ENCODE data around the gene FAM47E.

- TF ChIP-seq POLR2A (conservative IDR thresholded peaks at IDR 0.05) (no peak), ZBED1 (IDR thresholded peaks at IDR 0.05) (no peak), FOXK1 (CRISPR knock-in tag; IDR thresholded peaks at IDR 0.05; ENCODE audit: borderline replicate concordance) (no peak), MTF1 (CRISPR knock-in tag; IDR thresholded peaks at IDR 0.05; ENCODE audit: borderline replicate concordance) (no peak), RFX5 (IDR thresholded peaks at IDR 0.05; ENCODE audit: low read depth, low read length) (no peak), JUNB (CRISPR knock-in tag; conservative IDR thresholded peaks at IDR 0.05) (no peak), HBP1 (CRISPR knock-in tag; IDR thresholded peaks at IDR 0.05) (no peak), KAT2B (IDR thresholded peaks at IDR 0.05; ENCODE audit: low read depth, low read length) (no peak), DIDO1 (tag; IDR thresholded peaks at IDR 0.05; ENCODE audit: low read depth) (no peak)
- TF ChIP-seq, protein P1, sequence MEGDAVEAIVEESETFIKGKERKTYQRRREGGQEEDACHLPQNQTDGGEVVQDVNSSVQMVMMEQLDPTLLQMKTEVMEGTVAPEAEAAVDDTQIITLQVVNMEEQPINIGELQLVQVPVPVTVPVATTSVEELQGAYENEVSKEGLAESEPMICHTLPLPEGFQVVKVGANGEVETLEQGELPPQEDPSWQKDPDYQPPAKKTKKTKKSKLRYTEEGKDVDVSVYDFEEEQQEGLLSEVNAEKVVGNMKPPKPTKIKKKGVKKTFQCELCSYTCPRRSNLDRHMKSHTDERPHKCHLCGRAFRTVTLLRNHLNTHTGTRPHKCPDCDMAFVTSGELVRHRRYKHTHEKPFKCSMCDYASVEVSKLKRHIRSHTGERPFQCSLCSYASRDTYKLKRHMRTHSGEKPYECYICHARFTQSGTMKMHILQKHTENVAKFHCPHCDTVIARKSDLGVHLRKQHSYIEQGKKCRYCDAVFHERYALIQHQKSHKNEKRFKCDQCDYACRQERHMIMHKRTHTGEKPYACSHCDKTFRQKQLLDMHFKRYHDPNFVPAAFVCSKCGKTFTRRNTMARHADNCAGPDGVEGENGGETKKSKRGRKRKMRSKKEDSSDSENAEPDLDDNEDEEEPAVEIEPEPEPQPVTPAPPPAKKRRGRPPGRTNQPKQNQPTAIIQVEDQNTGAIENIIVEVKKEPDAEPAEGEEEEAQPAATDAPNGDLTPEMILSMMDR (IDR thresholded peaks at IDR 0.05 in 2 of 3, conservative IDR thresholded peaks at IDR 0.05 in 1 of 3; ENCODE audit: insufficient read depth in 2 of 3, low read depth in 1 of 3, low read length in 3 of 3): no peak
- TF ChIP-seq, protein P2, sequence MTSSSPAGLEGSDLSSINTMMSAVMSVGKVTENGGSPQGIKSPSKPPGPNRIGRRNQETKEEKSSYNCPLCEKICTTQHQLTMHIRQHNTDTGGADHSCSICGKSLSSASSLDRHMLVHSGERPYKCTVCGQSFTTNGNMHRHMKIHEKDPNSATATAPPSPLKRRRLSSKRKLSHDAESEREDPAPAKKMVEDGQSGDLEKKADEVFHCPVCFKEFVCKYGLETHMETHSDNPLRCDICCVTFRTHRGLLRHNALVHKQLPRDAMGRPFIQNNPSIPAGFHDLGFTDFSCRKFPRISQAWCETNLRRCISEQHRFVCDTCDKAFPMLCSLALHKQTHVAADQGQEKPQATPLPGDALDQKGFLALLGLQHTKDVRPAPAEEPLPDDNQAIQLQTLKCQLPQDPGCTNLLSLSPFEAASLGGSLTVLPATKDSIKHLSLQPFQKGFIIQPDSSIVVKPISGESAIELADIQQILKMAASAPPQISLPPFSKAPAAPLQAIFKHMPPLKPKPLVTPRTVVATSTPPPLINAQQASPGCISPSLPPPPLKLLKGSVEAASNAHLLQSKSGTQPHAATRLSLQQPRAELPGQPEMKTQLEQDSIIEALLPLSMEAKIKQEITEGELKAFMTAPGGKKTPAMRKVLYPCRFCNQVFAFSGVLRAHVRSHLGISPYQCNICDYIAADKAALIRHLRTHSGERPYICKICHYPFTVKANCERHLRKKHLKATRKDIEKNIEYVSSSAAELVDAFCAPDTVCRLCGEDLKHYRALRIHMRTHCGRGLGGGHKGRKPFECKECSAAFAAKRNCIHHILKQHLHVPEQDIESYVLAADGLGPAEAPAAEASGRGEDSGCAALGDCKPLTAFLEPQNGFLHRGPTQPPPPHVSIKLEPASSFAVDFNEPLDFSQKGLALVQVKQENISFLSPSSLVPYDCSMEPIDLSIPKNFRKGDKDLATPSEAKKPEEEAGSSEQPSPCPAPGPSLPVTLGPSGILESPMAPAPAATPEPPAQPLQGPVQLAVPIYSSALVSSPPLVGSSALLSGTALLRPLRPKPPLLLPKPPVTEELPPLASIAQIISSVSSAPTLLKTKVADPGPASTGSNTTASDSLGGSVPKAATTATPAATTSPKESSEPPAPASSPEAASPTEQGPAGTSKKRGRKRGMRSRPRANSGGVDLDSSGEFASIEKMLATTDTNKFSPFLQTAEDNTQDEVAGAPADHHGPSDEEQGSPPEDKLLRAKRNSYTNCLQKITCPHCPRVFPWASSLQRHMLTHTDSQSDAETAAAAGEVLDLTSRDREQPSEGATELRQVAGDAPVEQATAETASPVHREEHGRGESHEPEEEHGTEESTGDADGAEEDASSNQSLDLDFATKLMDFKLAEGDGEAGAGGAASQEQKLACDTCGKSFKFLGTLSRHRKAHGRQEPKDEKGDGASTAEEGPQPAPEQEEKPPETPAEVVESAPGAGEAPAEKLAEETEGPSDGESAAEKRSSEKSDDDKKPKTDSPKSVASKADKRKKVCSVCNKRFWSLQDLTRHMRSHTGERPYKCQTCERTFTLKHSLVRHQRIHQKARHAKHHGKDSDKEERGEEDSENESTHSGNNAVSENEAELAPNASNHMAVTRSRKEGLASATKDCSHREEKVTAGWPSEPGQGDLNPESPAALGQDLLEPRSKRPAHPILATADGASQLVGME (CRISPR knock-in tag; IDR thresholded peaks at IDR 0.05): no peak
- TF ChIP-seq, protein P3, sequence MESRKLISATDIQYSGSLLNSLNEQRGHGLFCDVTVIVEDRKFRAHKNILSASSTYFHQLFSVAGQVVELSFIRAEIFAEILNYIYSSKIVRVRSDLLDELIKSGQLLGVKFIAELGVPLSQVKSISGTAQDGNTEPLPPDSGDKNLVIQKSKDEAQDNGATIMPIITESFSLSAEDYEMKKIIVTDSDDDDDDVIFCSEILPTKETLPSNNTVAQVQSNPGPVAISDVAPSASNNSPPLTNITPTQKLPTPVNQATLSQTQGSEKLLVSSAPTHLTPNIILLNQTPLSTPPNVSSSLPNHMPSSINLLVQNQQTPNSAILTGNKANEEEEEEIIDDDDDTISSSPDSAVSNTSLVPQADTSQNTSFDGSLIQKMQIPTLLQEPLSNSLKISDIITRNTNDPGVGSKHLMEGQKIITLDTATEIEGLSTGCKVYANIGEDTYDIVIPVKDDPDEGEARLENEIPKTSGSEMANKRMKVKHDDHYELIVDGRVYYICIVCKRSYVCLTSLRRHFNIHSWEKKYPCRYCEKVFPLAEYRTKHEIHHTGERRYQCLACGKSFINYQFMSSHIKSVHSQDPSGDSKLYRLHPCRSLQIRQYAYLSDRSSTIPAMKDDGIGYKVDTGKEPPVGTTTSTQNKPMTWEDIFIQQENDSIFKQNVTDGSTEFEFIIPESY (CRISPR knock-in tag; IDR thresholded peaks at IDR 0.05): no peak
- TF ChIP-seq, protein P4, sequence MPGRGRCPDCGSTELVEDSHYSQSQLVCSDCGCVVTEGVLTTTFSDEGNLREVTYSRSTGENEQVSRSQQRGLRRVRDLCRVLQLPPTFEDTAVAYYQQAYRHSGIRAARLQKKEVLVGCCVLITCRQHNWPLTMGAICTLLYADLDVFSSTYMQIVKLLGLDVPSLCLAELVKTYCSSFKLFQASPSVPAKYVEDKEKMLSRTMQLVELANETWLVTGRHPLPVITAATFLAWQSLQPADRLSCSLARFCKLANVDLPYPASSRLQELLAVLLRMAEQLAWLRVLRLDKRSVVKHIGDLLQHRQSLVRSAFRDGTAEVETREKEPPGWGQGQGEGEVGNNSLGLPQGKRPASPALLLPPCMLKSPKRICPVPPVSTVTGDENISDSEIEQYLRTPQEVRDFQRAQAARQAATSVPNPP (IDR thresholded peaks at IDR 0.05; ENCODE audit: borderline replicate concordance, insufficient read depth, insufficient read length): no peak
These were observed 29.2 kb downstream of the FAM47E start for GRCh38 chr4:76280488-76281441.
